Measurements from ENCODE around the gene SRA1.

SRA1 gene

GRCh38 chr5:140548791-140549190 is 8.5 kb downstream of the SRA1 start:
- DNase-seq, result no peak

GRCh38 chr5:140548300-140548688 is 9.0 kb downstream of the SRA1 start:
- DNase-seq, result peak; percentile 58

GRCh38 chr5:140547508-140548299 is 9.6 kb downstream of the SRA1 start, which contains the start of gene EIF4EBP3:
Gene EIF4EBP3, plus strand, starts transcription at chr5:140547662. Its CDS starts 76 bp downstream, at chr5:140547738.
- DNase-seq, result peak; percentile 97

GRCh38 chr5:140546851-140547507 is 10.3 kb downstream of the SRA1 start:
- DNase-seq, result no peak

- DNase-seq, result no peak
Measured at GRCh38 chr5:140545606-140546005, 11.7 kb downstream of the SRA1 start.

- DNase-seq, result no peak
Measured at GRCh38 chr5:140544986-140545385, 12.3 kb downstream of the SRA1 start.

GRCh38 chr5:140542972-140543371 is 14.3 kb downstream of the SRA1 start:
- no peak for DNase-seq

- DNase-seq, result no peak
Measured at GRCh38 chr5:140540227-140540626, 17.0 kb downstream of the SRA1 start.

- no peak for DNase-seq
Measured at GRCh38 chr5:140524003-140524402, 33.3 kb downstream of the SRA1 start.

- DNase-seq, result no peak
Measured at GRCh38 chr5:140513124-140513523, 44.1 kb downstream of the SRA1 start.

GRCh38 chr5:140509898-140510297 is 47.4 kb downstream of the SRA1 start:
- no peak for DNase-seq

- no peak for DNase-seq
Measured at GRCh38 chr5:140502834-140503233, 54.4 kb downstream of the SRA1 start.
